Prostate gland (tissue), 2 donors: ENCODE results near the gene GABBR2.

Experiments used
- CTCF ChIP-seq, 4 experiments: fragments of 200-600 bp in 2 of 4; fragments of 450-650 bp in 2 of 4; sonication (generic) in 2 of 4; IDR thresholded peaks; 1 replicate in 3 of 4; 2 replicates in 1 of 4; pipeline ENCODE4 v1.5.1; 2016 to 2019; ENCODE audit warnings: antibody characterized with exemption in 4 of 4, mild to moderate bottlenecking in 2 of 4, moderate library complexity in 2 of 4
- POLR2A ChIP-seq: fragments of 450-650 bp; IDR thresholded peaks from one replicate; pipeline ENCODE4 v1.6.1; 2016; ENCODE audit warnings: antibody characterized with exemption, mild to moderate bottlenecking
- POLR2AphosphoS5 ChIP-seq: sonication (generic); formaldehyde crosslinking; IDR thresholded peaks from one replicate; pipeline ENCODE4 v1.6.1; 2017; ENCODE audit warnings: antibody characterized with exemption

- no peak for TF ChIP-seq CTCF (IDR thresholded peaks at IDR 0.05)
- no peak for TF ChIP-seq POLR2AphosphoS5
- TF ChIP-seq POLR2A, result no peak
These were observed 204.1 kb downstream of the GABBR2 start for GRCh38 chr9:98504298-98505282.
